MG63 (cell line): ENCODE data around the gene LDLRAD1. TPM values are rescaled to one million over a fixed set of nuclear protein-coding genes. Genes with fewer than 3 reads are reported as not detected.
"Not testable (repeated sequence)": the region's sequence is repeated elsewhere in the genome, so short reads cannot be mapped to it uniquely, and the experiment has no call there.

ENCODE experiments used
- DNase-seq: peaks from one replicate; pipeline ENCODE4 v3.0.0-alpha.2; 2020
- H3K27me3 ChIP-seq: fragments of 250-450 bp; sonication (Bioruptor Pico); 2 replicates; pipeline ENCODE4 v1.5.1; 2020; ENCODE audit warnings: mild to moderate bottlenecking, moderate library complexity
- H3K36me3 ChIP-seq: fragments of 250-450 bp; sonication (Bioruptor Pico); 2 replicates; pipeline ENCODE4 v1.5.1; 2020; ENCODE audit warnings: mild to moderate bottlenecking, moderate library complexity
- H3K4me3 ChIP-seq: fragments of 250-450 bp; sonication (Bioruptor Pico); 2 replicates; pipeline ENCODE4 v1.5.1; 2020; ENCODE audit warnings: mild to moderate bottlenecking, moderate library complexity
- H3K9me3 ChIP-seq: fragments of 250-450 bp; sonication (Bioruptor Pico); 2 replicates; pipeline ENCODE4 v1.5.1; 2020; ENCODE audit warnings: mild to moderate bottlenecking, moderate library complexity
- total RNA-seq: library from RNA; depleted of rRNA; stranded (reverse); fragments of >200 nt; shearing (Covaris generic); gene quantifications from 2 replicates; pipeline ENCODE4 v1.2.3, GENCODE V29; 2014; ENCODE audit warnings: low replicate concordance

The LDLRAD1 gene
- total RNA-seq, 1 experiment from 2014 or later = not detected

DNA sequence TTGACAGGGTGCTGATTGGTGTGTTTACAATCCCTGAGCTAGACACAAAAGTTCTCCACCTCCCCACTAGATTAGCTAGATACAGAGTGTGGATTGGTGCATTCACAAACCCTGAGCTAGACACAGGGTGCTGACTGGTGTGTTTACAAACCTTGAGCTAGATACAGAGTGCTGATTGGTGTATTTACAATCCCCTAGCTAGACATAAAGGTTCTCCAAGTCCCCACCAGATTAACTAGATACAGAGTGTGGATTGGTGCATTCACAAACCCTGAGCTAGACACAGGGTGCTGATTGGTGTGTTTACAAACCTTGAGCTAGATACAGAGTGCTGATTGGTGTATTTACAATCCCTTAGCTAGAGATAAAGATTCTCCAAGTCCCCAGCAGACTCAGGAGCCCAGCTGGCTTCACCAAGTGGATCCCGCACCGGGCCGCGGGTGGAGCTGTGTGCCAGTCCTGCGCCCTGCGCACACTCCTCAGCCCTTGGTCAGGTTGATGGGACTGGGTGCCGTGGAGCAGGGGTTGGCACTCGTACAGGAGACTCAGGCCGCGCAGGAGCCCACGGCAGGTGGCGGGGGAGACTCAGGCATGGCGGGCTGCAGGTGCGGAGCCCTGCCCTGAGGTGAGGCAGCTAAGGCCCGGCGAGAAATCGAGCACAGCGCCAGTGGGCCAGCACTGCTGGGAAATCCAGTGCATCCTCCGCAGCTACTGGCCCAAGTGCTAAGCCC lies 14.1 kb downstream of the LDLRAD1 start:
- not testable (repeated sequence) for H3K9me3 ChIP-seq, DNase-seq, H3K27me3 ChIP-seq, H3K36me3 ChIP-seq, H3K4me3 ChIP-seq

DNA sequence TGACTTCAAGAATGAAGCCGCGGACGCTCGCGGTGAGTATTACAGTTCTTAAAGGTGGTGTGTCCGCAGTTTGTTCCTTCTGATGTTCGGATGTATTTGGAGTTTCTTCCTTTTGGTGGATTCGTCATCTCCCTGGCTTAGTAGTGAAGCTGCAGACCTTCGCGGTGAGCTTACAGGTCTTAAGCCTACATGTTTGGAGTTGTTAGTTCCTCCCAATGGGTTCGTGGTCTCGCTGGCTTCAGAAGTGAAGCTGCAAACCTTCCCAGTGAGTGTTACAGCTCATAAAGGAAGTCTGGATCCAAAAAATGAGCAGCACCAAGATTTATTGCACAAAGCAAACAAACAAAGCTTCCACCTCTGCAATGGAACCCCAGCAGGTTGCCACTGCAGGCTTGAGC lies 14.7 kb downstream of the LDLRAD1 start:
- no peak for DNase-seq
- H3K9me3 ChIP-seq = no peaks in the 10 kb centered on the region
- no peaks in the 10 kb centered on the region for H3K27me3 ChIP-seq
- no peaks in the 10 kb centered on the region for H3K36me3 ChIP-seq
- H3K4me3 ChIP-seq = no peak overlapping the region

DNA sequence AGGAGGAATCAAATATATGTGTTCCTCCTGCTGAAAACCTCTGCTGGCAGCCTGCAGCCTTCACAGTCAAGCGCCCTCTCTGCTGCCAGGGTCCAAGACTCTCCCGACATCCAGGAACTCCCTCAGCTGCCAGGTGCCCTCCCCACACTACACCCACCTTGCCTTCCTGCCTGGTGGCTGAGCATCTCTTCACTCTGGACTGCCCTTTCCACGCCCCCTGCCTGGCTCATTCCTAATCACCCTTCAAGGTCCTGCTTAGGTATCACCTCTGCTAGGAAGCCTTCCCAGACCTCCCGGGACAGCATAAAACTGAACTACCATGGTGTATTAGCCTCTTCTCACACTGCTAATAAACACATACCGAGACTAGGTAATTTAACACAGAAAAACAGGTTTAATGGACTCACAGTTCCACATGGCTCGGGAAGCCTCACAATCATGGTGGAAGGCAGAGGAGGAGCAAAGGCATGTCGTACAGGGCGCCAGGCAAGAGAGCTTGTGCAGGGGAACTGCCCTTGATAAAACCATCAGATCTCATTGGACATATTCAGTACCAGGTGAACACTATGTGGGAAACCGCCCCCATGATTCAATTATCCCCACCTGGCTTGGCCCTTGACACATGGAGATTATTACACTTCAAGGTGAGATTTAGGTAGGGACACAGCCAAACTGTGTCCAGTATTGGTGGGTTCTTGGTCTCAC lies 15.3 kb downstream of the LDLRAD1 start:
- Histone ChIP-seq H3K9me3 (no peaks in the 10 kb centered on the region), H3K27me3 (no peaks in the 10 kb centered on the region), H3K36me3 (no peaks in the 10 kb centered on the region), H3K4me3 (no peak overlapping the region)
- no peak for DNase-seq

DNA sequence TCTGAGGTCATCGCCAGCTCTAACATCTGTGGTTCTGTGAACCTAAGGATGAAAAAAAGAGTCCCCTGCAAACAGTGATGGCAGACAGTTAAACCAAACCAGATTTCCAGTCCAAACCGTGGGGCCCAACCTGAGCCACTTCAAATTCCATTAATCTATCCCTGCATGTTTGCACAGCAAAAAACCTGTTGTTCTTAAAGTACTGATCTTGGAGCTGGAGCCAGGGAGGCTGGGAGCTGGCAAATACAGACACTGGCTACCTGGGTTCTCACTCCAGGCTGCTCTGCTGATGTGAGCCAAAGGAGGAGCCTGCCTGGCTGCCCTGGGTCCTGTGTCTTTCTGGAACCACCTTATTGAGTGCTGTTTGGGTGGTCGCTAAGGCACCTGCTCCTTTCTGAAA lies 16.4 kb downstream of the LDLRAD1 start:
- Histone ChIP-seq H3K36me3 (no peaks in the 10 kb centered on the region), H3K4me3 (no peak overlapping the region), H3K9me3 (no peaks in the 10 kb centered on the region), H3K27me3 (no peaks in the 10 kb centered on the region)
- DNase-seq = no peak

DNA sequence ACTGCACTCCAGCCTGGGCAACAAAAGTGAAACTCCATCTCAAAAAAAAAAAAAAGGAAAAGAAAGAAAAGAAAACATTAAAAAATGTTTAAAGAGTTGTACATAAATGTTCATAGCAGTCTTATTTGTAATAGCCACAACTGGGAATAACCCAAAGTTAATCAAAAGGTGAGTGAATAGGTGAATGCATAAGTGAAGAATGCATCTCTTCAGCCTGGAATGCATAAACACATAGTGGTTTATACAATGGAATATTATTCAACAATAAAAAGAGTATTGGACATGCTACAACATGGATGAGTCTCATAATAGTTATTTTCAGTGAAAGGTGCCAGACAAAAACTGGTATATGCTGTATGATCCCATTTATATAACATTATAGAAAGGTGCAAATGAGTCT lies 18.1 kb downstream of the LDLRAD1 start:
- Histone ChIP-seq H3K9me3 (no peaks in the 10 kb centered on the region), H3K4me3 (no peak overlapping the region), H3K27me3 (no peaks in the 10 kb centered on the region), H3K36me3 (no peaks in the 10 kb centered on the region)
- no peak for DNase-seq

DNA sequence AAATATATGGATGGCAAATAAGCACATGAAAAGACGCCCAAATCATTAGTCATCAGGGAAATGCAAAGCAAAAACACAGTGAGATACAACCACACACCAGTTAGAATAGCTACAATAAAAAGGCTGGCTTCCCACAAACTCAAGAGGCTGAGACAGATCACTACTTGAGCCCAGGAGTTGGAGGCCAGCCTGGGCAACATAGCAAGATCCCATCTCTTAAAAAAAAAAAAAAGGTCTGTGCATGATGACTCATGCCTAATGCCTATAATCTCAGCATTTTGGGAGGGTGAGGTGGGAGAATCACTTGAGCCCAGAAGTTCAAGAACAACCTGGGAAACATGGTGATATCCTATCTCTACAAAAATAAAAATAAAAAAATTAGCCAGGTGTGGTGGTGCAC lies 19.8 kb downstream of the LDLRAD1 start:
- Histone ChIP-seq H3K9me3 (no peaks in the 10 kb centered on the region), H3K27me3 (no peaks in the 10 kb centered on the region), H3K4me3 (no peak overlapping the region), H3K36me3 (no peaks in the 10 kb centered on the region)
- DNase-seq = no peak

DNA sequence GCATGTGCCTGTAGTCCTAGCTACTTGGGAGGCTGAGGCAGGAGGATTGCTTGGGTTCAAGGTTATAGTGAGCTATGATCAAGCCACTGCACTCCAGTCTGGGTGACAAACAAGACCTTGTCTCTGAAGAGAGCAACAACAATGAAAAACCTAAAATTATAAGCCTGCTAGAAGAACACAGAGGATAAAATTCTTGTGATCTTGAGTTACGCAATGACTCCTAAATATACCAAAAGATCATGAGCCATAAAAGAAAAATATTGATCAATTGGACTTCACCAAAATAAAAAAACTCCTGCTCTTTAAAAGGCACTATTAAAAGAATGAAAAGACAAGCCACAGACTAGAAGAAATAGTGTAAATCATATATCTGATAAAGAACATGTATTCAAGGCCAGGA lies 22.3 kb downstream of the LDLRAD1 start:
- DNase-seq = no peak
- Histone ChIP-seq H3K36me3 (no peaks in the 10 kb centered on the region), H3K27me3 (no peaks in the 10 kb centered on the region), H3K9me3 (no peaks in the 10 kb centered on the region), H3K4me3 (no peak overlapping the region)

DNA sequence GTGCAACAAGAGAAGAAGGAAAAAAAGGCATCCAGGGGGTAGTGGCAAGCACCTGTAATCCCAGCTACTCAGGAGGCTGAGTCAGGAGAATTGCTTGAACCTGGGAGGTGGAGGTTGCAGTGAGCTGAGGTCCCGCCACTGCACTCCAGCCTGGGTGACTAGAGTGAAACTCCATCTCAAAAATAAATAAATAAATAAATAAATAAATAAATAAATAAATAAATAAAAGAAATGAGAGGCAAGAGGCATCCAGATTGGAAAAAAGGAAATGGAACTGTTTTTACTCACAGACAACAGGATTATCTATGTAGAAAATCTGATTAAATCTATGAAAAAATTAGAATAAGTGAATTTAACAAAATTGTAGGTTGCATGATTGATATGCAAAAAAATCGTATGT lies 23.5 kb downstream of the LDLRAD1 start:
- not testable (repeated sequence) for H3K4me3 ChIP-seq, H3K9me3 ChIP-seq, H3K36me3 ChIP-seq, H3K27me3 ChIP-seq, DNase-seq

DNA sequence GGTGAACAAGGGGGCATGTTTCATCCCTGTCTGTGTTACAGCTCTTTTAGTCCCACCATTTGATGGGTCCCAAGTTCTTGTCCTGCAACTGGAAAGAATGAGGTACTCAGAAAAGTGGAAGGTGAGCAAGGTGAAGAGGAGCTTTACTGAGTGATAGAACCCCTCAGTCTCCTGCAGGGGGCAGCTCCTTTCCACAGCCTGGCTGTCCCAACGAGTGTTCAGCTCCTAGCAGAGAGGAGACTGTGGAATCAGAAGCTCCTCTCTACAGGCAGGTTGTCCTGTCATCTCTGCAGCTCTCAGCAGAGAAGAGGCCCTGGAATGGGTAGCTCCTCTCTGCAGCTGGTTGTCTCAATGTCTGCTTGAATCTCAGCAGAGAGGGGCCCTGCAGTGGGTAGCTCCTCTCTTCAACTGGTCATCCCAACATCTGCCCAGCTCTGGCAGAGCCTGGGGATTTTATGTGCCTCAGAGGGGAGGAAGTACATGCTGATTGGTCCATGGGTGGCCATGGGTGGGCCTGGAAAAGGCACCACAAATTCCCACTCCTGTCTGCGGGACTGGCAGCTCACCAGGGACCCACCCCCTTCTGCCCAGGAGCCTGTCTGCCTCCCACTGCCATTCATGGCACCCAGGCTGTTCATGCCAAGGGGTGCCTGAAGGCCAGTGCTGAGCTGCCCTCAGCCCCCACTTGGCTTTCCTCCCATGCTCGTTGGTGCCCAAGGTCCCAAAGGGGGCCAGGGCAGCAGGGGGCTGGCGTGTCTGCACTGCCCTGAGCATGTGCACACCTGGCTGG lies 25.7 kb downstream of the LDLRAD1 start:
- H3K36me3 ChIP-seq = no peaks in the 10 kb centered on the region
- H3K27me3 ChIP-seq = no peaks in the 10 kb centered on the region
- H3K9me3 ChIP-seq = no peaks in the 10 kb centered on the region
- DNase-seq = no peak
- no peak overlapping the region for H3K4me3 ChIP-seq

DNA sequence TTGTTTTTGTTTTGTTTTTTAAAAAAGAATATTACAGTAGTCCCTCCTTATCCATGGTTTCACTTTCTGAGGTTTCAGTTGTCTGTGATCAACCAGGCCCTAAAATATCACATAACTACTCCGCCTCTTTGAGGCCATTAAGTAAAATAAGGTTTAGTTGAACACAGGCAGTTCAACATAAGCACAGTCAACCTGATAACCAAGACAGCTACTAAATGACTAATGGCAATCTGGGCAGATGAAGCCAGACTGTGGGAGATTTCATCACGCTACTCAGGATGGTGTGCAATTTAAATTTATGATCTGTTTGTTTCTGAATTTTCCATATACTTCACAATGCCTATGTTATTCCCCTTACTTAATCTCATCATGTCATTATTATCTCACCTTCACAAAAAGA lies 30.1 kb downstream of the LDLRAD1 start:
- Histone ChIP-seq H3K4me3 (no peak overlapping the region), H3K9me3 (no peaks in the 10 kb centered on the region), H3K36me3 (no peaks in the 10 kb centered on the region), H3K27me3 (no peaks in the 10 kb centered on the region)
- no peak for DNase-seq

- DNase-seq = no peak
- no peak overlapping the region for H3K4me3 ChIP-seq
- no peaks in the 10 kb centered on the region for H3K27me3 ChIP-seq
- H3K9me3 ChIP-seq = no peaks in the 10 kb centered on the region
- H3K36me3 ChIP-seq = no peaks in the 10 kb centered on the region
Observed at GRCh38 chr1:53986458-53986857, 31.5 kb downstream of the LDLRAD1 start.

DNA sequence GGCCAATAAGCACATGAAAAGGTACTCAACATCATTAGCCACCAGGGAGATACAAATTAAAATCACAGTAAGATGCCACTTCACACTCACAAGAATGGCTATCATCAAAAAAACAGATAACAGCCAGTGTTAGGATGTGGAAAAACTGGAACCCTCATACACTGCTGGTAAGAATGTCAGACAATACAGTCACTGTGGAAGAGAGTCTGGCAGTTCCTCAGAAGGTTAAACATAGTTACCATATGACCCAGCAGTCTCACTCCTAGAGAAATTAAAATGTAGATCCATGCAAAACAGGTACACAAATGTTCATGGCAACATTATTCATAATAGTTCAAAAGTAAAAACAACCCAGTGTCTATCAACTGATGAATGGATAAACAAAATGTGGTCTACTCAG lies 33.3 kb downstream of the LDLRAD1 start:
- Histone ChIP-seq H3K4me3 (no peak overlapping the region), H3K27me3 (no peaks in the 10 kb centered on the region), H3K36me3 (no peaks in the 10 kb centered on the region), H3K9me3 (no peaks in the 10 kb centered on the region)
- DNase-seq = no peak

DNA sequence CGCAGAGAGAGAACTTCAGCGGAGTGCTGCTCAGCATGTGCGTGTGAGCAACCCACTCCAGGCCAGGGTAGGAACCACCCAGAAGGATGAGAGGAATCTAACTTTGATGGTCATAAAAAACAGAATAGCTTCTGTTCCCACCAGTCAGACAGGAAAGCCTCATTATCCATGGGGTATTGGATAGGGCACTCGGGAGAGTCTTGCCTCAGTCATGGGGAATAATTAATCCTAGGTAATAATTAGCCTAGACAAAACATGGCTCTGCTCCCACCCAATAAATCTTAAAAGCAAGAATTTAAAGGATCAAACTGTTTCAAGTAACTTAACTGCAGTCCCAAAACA lies 35.3 kb downstream of the LDLRAD1 start:
- Histone ChIP-seq H3K27me3 (no peaks in the 10 kb centered on the region), H3K9me3 (no peaks in the 10 kb centered on the region), H3K36me3 (no peaks in the 10 kb centered on the region), H3K4me3 (no peak overlapping the region)
- no peak for DNase-seq

DNA sequence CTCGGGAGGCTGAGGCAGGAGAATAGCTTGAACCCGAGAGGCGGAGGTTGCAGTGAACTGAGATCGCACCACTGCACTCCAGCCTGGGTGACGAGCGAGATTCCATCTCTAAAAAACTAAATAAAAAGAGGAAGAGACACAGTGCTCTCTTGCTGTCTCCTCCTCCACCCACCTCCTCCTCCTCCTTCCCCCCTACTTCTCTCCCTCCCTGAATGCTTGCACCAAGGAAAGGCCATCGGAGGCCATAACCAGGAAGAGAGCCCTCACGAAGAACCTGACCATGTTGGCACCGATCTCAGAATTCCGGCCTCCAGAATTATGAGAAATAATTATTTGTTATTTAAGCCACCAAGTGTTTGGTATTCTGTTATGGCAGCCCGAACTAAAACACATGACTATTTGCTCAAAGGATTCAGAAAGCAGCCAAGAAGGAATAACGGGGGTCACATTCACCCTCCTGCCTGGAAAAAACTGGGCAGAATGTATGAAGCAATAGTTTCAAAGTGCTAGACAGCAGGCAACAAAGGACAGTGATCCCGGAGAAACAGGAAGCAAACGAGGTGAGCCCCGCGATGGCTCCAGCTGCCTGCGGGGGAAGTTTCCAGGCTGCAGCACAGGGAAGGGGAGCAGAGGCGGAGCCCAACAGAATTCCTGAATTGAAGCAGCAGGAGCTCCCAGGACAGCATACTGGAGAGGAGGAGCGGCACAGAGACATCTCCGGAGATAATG lies 35.8 kb downstream of the LDLRAD1 start:
- H3K4me3 ChIP-seq = no peak overlapping the region
- DNase-seq = peak; percentile 26

GRCh38 chr1:53981220-53981619 lies 36.8 kb downstream of the LDLRAD1 start:
- Histone ChIP-seq H3K4me3 (no peak overlapping the region), H3K27me3 (no peaks in the 10 kb centered on the region), H3K36me3 (no peaks in the 10 kb centered on the region), H3K9me3 (no peaks in the 10 kb centered on the region)
- DNase-seq = no peak

More for the DNA sequence above, 35.8 kb downstream of the LDLRAD1 start:
- Histone ChIP-seq H3K36me3 (no peaks in the 10 kb centered on the region), H3K27me3 (no peaks in the 10 kb centered on the region), H3K9me3 (no peaks in the 10 kb centered on the region)

DNA sequence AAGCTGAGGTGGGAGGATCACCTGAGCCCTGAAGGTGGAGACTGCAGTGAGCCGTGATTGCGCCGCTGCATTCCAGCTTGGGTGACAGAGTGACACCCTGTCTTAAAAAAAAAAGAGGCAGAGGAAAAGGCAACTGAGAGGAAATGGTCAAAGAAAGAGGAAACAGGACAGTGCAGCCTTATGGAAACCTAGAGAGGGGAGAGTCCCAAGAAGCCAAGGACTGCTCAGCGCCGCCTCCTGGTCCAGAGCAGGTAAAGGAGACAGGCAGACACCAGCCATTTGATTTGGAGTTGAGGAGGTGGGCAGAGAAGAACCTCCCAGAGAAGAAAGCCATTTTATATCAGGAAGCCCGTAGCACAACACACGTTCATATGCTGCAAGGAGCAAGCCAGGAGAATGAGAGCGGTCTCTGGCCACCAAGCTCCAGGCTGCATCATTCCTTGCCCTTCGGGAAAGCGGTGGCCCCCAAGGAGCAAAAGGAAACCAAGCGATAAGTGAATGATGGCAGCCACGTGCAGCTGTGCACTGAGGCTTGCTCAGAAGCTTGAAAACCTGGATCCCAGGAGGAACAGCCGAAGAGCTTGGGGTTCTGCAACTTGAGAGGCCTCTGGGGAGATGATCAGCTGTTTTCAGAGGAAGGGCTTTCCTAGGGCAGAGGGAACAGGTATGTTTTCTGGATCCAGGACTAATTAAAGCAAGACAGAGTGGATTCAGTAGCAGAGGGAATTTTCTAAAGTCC lies 38.1 kb downstream of the LDLRAD1 start:
- no peak for DNase-seq
- H3K27me3 ChIP-seq = no peaks in the 10 kb centered on the region
- H3K9me3 ChIP-seq = no peaks in the 10 kb centered on the region
- H3K4me3 ChIP-seq = no peak overlapping the region
- H3K36me3 ChIP-seq = no peaks in the 10 kb centered on the region
